ENCODE results near the gene SIGLEC10.
"Not testable (repeated sequence)": the region's sequence is repeated elsewhere in the genome, so short reads cannot be mapped to it uniquely, and the experiment has no call there.

Gene SIGLEC10

DNA sequence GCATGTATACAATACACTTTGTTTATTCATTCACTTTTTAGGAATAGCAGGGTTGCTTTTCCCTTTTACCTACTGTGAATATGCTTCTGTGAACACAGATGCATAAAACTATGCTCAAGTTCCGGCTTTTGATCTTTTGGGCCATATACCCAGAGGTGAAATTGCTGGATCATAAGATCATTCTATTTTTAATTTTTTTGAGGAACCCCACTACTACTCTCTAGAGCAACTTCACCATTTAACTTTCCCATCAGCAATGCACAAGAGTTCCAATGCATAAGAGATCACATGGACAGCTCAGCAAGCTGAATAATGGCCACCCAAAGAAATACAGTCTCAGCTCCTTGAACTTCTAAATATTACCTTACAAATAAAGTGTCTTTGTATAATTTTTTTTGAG lies 17.0 kb upstream of the SIGLEC10 start:
- DNase-seq = no peak

DNA sequence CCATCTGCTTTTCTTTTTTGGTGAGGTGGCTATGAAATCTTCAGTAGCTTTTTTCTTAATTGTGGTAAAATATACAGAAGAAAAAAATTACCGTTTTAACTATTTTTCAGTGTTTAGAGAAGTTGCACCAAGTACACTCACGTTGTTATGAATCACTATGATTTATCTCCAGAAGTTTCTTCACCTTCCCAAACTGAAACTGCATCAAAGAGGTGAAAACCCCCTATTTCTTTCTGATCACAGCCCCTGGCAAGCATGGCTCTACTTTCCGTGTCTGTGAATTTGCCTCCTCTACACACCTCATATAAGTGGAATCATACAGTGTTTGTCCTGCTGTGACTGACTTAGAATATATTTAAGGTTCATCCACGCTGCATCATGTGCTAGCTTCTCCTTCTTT lies 15.6 kb upstream of the SIGLEC10 start:
- DNase-seq = no peak

DNA sequence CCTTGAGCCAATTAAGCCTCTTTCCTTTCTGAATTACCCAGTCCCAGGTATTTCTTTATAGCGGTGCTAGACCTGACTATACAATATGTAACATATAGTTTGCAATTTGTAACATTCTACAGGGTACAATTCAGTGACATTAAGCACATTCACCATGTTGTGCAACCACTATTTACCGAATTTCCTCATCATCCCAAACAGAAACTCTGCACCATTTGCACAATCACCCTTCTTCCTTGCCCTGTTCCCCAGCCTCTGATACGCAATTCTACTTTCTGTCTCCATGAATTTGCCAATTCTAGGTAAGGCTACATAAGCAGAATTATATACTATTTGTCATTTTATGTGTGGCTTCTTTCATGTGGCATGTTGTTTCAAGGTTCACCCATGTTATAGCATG lies 13.7 kb upstream of the SIGLEC10 start:
- peak; percentile 44 for DNase-seq

DNA sequence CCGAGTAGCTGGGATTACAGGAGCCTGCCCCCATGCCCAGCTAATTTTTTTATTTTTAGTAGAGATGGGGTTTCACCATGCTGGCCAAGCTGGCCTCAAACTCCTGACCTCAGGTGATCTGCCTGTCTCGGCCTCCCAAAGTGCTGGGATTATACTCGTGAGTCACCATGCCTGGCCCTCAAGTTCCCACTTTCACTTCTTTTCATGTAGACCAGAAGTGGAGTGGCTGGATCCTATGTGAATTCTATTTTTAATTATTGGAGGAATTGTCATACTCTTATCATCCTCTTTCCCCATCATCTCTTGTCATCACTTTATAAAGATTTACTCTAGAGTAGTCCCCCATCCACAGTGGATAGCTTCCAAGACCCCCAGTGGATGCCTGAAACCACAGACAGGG lies 12.8 kb upstream of the SIGLEC10 start:
- no peak for DNase-seq

DNA sequence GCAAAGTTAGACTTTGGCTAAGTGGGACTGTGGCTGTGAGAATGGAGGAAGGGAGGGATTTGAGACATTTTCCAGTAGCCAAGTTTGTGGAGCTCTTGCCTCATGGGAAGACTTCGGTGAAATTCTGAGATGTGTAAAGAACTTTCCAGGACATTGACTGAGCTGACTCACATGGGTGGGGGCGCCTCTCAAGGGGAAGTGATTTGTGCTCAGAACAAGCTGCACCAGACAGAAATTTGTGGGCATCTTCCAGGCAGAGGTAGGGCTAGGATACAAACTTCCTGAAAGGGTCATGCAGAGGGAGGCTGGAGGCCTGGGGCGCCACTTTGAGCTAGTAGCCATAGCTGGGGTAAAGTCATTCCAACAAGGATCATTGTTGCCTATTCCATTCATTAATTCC lies 9.8 kb upstream of the SIGLEC10 start:
- no peak for DNase-seq

DNA sequence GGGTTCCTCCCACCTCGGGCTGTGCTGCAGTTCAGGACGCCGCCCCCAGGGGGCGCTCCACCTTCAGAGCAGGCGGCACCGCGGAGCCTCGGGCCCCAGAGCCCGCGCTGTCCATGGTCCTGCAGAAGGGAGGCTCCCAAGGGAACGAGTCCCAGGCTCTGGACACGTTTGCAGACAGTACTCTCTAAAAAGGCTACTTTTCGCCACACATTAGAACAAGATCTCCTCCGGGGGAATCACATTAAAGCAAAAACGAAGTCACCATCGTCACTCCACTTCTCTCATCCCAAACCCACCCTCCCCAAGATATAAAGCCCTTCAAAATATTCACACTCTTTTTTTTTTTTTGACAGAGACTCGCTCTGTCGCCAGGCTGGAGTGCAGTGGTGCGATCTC lies 4.6 kb upstream of the SIGLEC10 start:
- DNase-seq = peak; percentile 93

DNA sequence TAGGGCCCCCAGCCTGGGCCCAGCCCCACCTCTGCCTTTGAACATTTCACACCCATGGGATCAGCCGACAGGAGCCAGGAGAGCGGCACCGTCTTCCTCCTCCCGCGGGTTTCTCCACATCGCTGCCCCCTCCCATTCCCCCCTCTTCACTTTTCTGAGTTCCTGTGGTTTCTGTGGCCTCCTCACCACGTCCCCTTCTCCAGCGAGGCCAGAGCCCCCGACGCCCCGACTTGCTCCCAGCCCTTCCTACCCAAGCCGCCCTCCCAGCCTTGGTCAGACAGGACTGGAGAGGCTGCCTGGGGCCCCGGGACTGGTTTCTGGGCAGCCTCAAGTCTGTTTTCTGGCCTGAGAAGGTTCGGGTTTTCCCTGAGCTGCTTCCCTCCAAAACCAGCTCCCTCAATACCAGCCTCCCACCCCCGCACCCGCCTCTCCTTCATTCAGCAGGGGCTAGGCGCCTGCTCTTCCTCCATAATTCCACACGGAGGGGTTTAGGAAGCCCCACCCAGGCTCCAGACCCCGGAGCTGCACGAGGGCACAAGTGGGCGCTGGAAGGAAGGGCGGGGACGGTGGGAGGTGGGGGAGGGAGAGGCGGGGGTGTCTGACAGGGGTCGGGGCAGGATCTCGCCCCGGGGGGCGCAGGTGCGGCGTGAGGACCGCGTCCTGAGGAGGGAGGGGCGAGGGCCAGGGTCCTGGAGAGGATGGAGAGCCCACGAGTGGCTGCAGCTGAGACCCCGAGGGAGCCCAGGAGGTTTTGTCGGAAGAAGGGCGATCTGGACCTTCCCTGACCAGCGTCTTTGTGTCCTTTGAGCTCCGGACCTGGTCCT lies 4.0 kb upstream of the SIGLEC10 start:
- DNase-seq = peak; percentile 12

DNA sequence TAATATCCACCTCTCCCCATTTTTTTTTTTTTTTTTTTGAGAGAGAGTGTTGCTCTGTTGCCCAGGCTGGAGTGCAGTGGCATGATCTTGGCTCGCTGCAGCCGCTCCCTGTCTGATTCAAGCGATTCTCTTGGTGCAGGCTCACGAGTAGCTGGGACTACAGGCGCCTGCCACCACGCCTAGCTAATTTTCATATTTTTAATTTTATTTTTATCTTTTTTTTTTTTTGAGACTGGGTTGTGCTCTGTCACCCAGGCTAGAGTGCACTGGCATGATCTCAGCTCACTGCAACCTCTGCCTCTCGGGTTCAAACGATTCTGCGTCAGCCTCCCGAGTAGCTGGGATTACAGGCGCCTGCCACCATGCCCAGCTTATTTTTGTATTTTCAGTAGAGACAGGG lies 3.1 kb upstream of the SIGLEC10 start:
- not testable (repeated sequence) for DNase-seq

DNA sequence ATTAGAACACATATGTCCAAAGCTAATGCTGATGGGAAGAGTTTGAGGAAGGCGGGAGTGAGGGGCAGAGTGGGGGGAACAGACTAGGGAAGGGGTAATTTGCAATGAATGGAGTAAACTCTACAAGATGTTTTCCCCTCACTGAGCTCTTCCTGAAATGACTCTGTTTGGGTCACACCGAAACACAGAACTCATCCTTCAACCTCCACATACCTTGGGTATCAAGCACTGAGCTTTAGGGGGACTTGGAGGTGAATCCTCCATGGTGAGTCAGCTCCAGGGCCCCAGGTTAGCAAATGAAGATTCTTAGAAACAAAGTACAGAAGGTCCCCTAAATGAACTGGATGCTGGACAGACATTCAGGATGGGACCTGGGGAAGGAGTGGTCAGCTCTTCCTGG lies 1.3 kb upstream of the SIGLEC10 start:
- DNase-seq = no peak

DNA sequence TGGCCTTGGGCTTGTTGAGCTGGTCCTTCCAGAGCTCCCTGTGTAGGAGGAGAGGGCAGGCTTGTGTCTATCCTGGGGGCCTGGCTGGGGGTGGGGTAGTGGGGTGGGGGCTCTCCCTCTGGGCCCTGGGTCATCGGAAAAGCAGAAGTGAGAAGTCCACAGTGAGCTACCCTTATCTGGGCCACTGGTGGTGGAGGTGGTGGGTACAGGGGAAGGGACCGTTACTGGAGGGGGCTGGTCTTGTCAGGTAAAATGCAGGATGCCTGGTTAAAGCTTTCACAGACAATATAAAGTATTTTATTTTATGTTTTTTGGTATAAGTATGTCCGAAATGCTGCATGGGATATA lies 342 bp upstream of the SIGLEC10 start:
- DNase-seq = peak; percentile 29

DNA sequence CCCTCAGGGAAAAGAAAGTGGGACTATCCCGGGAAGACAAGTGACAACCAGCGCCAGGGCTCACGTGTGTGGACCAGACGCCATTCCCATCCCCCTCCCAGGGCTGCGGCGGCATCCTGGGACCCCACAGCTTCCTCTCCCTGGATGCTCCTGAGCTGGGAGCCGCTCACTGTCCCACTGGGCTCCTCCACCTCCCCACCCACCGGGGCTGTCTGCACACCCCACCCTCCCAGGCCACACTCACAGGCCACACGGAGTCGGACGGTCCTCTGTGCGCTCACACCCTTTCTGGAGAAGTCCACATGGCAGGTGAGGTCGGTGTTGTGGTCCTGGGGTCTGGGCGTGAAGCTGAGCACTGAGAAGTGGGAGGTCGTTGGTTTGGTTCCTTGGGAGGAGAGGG lies 1.0 kb downstream of the SIGLEC10 start:
- DNase-seq = not testable (repeated sequence)

DNA sequence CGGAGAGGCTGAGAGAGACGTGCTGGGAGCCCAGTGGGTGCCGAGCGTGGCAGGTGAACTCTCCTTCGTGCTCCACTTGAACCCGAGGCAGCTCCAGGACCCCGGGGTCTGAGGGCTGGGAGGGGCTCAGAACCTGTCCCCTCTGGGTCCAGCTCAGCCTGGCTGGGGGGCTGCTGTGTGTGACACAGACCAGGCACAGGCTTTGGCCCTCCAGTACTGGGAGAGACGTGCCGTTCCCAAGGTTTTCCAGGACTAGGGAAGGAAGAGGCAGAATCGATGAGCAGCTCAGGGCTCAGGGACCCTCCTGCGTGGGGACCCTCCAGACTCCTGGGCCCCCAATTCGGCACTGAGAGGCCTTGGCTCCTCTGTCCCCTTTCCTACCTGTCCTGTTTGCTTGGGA lies 2.3 kb downstream of the SIGLEC10 start:
- DNase-seq = no peak

DNA sequence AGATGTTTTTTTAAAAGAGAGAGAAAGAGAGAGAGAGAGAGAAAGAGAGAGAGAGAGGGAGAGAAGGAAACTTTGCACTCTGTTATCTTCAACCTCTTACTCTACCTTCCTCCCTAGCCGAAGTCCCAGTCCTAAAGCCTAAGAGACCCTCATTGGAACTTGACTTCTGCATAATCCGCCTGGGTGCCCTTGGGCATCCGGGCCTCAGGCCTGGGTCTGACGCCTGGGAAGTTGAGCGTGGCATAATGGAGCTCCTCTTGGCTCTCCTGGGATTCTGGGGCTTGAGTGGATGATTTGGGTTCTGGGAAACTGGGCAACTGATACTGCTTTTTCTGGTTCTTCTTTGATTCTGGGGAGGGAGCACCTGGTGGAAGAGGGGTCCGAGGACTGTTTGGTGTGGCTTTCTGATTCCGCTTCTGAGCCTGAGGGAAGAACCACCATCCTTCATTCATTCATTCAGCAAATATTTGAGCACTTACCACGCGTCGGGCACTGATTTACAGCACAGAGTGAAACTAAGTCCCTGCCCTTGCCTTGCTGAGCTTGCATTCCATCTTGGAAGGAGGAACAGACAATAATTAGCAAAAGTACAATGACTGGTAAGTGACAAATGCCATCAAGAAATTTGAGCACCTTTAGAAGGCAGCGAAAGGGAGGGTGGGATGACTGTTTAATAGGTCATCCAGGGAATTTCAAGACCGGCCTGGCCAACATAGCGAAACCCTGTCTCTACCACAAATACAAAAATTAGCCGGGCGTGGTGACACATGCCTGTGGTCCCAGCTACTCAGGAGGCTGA lies 6.3 kb downstream of the SIGLEC10 start:
- DNase-seq = no peak

DNA sequence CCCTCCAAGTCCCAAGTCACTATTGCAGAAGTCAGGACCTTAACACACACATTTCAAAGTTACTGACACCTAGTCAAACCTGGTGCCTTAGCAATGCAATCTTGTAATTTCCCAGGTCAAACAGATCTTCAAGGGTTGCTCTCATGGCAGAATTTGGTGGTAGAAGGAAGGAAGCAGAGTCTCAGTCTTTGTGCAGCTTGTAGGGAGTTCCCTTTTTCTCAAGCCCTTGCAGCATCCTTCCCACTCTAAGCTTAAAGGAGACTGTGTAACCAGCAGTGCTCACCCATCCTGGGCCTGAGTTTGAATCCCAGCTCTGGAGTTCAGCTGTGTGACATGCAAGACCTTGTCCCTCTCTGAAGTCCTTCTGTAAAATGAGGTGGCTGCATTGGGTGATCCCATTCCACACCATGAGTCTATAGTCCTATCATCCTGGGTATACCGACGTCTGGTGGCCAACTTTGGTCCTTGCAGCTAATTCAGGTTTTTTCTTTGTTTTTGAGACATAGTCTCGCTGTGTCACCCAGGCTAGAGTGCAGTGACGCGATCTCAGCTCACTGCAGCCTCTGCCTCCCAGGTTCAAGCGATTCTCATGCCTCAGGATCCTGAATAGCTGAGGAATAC lies 9.8 kb downstream of the SIGLEC10 start:
- peak; percentile 69 for DNase-seq

DNA sequence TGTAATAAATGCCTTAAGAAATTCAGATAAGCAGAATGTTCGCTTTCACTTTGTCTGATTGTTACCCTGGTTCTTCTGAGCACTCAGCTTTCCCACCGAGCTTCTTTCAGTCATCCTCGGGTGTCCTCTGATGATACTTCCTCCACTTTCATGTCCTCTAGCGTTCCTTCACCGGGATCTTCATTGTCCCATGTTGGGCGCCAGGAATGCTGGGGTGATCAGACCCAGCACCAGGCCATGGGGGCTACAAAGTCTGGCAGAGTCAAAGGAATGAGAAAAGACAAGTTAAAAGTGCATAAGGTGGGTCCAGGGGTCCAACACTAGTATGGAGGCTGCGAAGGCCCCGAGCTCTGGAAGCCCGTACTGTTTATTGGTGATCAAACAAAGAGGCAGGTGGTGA lies 15.3 kb downstream of the SIGLEC10 start:
- no peak for DNase-seq

DNA sequence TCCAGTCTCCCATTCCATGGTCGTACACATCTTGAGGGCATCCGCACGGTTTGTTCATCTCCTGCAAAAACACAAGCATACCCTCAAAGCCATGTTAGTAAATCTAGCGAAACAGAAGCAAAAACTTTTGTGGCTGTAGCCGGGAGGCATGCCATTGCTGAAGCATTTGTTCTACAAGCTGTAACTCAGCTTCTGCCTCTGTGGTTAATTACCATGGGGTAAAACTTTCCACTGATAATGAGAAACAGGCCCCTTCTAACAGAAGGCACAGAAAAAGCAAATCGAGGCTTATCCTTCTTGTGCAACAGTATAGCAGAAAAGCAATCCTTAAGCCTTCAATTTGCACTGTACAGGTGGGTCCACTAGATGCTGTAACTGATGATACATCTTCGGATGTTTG lies 17.5 kb downstream of the SIGLEC10 start:
- not testable (repeated sequence) for DNase-seq

DNA sequence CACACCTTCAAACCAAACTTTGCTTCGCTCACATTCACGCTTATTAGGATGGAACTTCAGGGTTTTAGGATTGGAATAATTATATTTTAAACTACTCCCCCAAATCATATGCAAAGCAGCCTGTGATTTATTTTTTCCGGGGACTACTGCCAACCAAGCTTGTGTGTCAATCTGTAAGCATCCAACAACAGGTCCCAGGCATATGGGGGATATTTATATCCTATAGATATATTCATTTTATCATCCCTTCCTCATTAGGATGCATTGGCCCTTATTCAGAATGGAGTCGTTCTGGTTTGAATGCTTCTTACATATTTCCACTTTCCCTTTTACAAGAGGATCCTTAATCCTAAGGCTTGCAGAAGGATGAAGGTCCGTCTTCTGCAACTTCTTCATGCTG lies 18.2 kb downstream of the SIGLEC10 start:
- DNase-seq = no peak

DNA sequence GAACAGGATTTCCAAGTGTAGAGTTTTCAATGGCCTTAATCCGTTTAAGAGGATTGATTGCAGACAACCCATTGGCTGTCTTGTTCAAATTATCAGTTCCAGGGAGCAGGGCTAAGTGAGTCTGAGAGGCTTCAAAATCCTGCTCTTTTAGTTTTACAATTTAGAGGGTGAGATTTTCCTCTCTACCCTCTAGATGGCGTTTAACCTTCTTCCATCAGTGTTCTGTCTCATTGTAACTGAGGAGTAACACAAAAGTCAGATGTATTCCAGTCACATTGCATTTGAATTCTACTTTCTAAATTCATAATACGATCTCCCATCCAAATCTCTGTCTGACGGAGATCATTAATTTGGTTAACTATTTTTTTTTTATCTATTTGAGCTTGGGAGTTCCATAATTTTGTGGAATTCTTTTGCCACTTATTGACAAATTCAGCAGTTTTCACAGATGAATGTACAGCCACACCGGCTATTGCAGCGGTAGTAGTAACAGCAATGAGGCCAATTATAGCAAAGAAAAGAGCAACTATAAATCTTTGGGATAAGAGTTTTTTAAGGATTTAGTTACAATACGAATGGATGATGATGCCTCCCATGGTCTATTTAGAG lies 19.2 kb downstream of the SIGLEC10 start:
- peak; percentile 85 for DNase-seq

DNA sequence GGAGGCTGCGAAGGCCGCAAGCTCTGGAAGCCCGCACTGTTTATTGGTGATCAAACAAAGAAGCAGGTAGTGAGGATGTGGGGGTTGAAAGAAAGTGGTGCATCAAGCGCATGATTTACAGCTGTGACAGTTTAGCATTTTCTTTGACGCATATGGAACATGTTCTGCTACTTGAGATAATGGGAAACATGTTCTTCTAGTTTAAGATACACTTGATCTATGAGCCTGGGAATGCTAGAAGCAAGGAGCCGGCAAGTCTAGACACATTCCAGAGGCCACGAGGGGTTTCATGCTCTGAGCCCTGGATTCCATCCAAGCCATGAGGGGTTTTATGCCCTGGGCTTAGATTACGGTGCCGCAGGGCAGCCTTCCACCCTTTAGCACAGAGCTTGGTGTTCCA lies 20.0 kb downstream of the SIGLEC10 start:
- DNase-seq = not testable (repeated sequence)

DNA sequence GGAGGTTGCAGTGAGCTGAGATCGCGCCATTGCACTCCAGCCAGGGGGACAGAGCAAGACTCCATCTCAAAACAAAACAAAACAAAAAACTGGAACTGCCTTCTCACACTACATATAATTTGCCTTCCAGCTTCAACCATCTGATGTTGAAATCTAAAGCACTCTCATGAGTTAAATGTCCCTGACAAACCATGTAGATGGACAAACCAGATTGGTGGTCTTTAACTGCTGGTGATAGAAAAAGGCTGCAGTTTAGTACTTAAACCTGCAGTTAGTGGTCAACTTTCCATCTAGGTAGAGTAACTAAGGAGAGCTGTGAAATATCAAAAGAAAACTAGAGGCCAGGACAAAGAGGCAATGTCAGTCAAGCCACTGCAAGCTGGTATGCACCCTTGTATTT lies 21.3 kb downstream of the SIGLEC10 start:
- DNase-seq = no peak

DNA sequence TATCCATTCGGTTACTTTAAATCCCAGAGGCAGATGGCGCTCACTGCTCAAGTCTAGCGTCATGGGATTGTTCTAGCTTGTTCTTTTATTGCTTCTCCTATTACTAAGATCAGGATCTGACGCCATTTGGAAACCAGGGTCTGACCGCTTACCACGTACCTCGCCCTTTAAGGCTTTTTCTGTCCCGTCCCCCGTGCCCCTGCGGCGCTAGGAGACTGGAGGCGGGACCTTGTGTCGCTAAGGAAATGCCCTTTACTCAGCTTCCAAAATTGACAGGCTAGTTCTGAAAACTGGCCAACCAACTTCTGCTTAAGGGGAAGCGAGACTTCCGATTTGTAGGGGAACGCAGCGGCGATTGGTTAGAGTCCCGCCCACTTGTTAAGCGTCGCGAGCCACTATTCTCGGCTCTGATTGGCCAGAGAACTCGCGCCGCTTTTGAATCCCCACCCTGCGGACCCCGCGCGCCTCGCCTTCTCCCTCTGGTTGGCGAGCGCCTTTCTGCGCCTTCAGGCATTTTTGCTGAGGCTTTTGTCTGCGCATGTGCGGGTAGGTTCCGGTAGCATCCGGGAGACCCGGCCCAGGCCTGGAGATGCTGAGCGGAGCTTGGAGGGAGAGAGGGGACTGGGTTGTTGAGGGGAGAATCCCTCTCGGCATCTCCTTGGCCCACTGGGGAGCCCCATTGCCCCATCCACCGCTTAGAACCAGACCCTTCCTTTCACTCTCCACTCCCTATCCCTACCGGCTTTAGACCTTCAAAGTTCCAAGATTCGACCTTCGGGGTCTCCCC lies 23.2 kb downstream of the SIGLEC10 start:
- peak; percentile 100 for DNase-seq

DNA sequence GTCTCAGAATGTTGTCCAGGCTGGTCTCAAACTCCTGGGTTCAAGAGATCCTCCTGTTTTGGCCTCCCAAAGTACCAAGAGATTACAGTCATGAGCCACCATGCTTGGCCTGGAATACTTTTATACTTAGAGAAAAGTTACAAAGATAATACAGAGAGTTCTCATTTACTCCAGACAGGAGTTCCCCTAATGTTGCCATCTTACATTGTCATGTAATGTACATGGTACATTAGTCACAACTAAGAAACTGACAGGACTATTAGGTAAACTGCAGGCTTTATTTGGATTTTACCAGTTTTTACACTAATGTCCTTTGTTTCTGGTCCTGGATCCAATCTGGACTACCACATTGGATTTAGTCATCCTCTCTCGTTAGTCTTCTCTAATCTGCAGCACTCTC lies 24.7 kb downstream of the SIGLEC10 start:
- DNase-seq = no peak

Data from hematopoietic multipotent progenitor cell treated with erythropoietin and hydrocortisone succinate and interleukin-3 and kit ligand, for 6 days (in vitro differentiated cells).